Measurements from ENCODE around the gene DIP2B. TPM values are rescaled to one million over a fixed set of nuclear protein-coding genes. Genes with fewer than 3 reads are reported as not detected.
"Not testable (repeated sequence)": the region's sequence is repeated elsewhere in the genome, so short reads cannot be mapped to it uniquely, and the experiment has no call there.

The DIP2B gene
- polyA plus RNA-seq, 5 donors = 22.3 to 39.5 (median 33.3) TPM

GRCh38 chr12:50765095-50765911, 260.5 kb downstream of the DIP2B start:
- peak; percentile 23 to 30 for DNase-seq

- DNase-seq = no peak
Measured at GRCh38 chr12:50768391-50768790, 263.6 kb downstream of the DIP2B start.

- not testable (repeated sequence) for DNase-seq
Measured at GRCh38 chr12:50768813-50769212, 264.0 kb downstream of the DIP2B start.

- no peak for DNase-seq
Measured at GRCh38 chr12:50771409-50771808, 266.6 kb downstream of the DIP2B start.

GRCh38 chr12:50772470-50772869, 267.7 kb downstream of the DIP2B start:
- DNase-seq = no peak

- no peak for DNase-seq
Measured at GRCh38 chr12:50772877-50773276, 268.1 kb downstream of the DIP2B start.

GRCh38 chr12:50775251-50775650, 270.5 kb downstream of the DIP2B start:
- DNase-seq = no peak

- DNase-seq = no peak
Measured at GRCh38 chr12:50776749-50777728, 272.3 kb downstream of the DIP2B start.

GRCh38 chr12:50778663-50779590, 274.1 kb downstream of the DIP2B start:
- no peak for DNase-seq

GRCh38 chr12:50780013-50780412, 275.2 kb downstream of the DIP2B start:
- DNase-seq = no peak

GRCh38 chr12:50784501-50784900, 279.7 kb downstream of the DIP2B start:
- DNase-seq = no peak

GRCh38 chr12:50785406-50786001, 280.7 kb downstream of the DIP2B start:
- no peak for DNase-seq

GRCh38 chr12:50786498-50787231, 281.9 kb downstream of the DIP2B start:
- DNase-seq = no peak

GRCh38 chr12:50787618-50788017, 282.8 kb downstream of the DIP2B start:
- no peak for DNase-seq

- DNase-seq = no peak
Measured at GRCh38 chr12:50788561-50788960, 283.8 kb downstream of the DIP2B start.

- no peak for DNase-seq
Measured at GRCh38 chr12:50790081-50790480, 285.3 kb downstream of the DIP2B start.
